ENCODE results near the gene NMRK2. TPM values are rescaled to one million over a fixed set of nuclear protein-coding genes. Genes with fewer than 3 reads are reported as not detected.
A peak's percentile ranks its signal among the peaks of the same experiment; 100 is the strongest.

The NMRK2 gene
- total and polyA plus RNA-seq, 2 of the 13 experiments (the other 11 are each of a cell fraction or from before 2014, with no cell fraction given), result not detected

- TF ChIP-seq SMARCE1 (IDR thresholded peaks at IDR 0.05; ENCODE audit: borderline replicate concordance) (no peak), HIC2 (CRISPR knock-in tag; IDR thresholded peaks at IDR 0.05; ENCODE audit: low read depth) (no peak), RAD51 (IDR thresholded peaks at IDR 0.05; ENCODE audit: borderline replicate concordance) (no peak), ZNF17 (CRISPR knock-in tag; IDR thresholded peaks at IDR 0.05) (no peak), ZBTB43 (CRISPR knock-in tag; conservative IDR thresholded peaks at IDR 0.05) (no peak), NR2C2 (CRISPR knock-in tag; IDR thresholded peaks at IDR 0.05; ENCODE audit: borderline replicate concordance) (no peak), JUND (CRISPR knock-in tag; IDR thresholded peaks at IDR 0.05) (peak; percentile 98), ZNF430 (CRISPR knock-in tag; IDR thresholded peaks at IDR 0.05) (peak; percentile 80; the same call in 1 of the 2 replicates), ELF1 (CRISPR knock-in tag; IDR thresholded peaks at IDR 0.05) (peak; percentile 30; the same call in 1 of the 2 replicates), HNRNPL (IDR thresholded peaks at IDR 0.05; ENCODE audit: low read depth, low read length) (no peak), KIAA2018 (CRISPR knock-in tag; IDR thresholded peaks at IDR 0.05; ENCODE audit: borderline replicate concordance) (no peak), KDM1A (CRISPR knock-in tag; IDR thresholded peaks at IDR 0.05) (no peak), POGZ (CRISPR knock-in tag; IDR thresholded peaks at IDR 0.05) (0 out of 2 replicates have a peak, but pooled peaks have one; percentile 27), SP5 (CRISPR knock-in tag; IDR thresholded peaks at IDR 0.05; ENCODE audit: borderline replicate concordance, low read depth) (peak; percentile 24; the same call in 1 of the 2 replicates), TMF1 (CRISPR knock-in tag; IDR thresholded peaks at IDR 0.05; ENCODE audit: low read depth) (no peak), PCBP1 (IDR thresholded peaks at IDR 0.05; ENCODE audit: borderline replicate concordance, low read depth, low read length) (no peak), MAFK (conservative IDR thresholded peaks at IDR 0.05 in 1 of 2, IDR thresholded peaks at IDR 0.05 in 1 of 2; ENCODE audit: low read length in 2 of 2) (peak; percentile 36 to 41; a peak in 2 of 4 replicates)
Observed at GRCh38 chr19:3968556-3969434, 35.9 kb downstream of the NMRK2 start (continued).
